ENCODE results near the gene SLC6A6. TPM values are rescaled to one million over a fixed set of nuclear protein-coding genes. Genes with fewer than 3 reads are reported as not detected.

Gene SLC6A6
- total RNA-seq, 1 donor from 2014 or later: 24.2 TPM

DNA sequence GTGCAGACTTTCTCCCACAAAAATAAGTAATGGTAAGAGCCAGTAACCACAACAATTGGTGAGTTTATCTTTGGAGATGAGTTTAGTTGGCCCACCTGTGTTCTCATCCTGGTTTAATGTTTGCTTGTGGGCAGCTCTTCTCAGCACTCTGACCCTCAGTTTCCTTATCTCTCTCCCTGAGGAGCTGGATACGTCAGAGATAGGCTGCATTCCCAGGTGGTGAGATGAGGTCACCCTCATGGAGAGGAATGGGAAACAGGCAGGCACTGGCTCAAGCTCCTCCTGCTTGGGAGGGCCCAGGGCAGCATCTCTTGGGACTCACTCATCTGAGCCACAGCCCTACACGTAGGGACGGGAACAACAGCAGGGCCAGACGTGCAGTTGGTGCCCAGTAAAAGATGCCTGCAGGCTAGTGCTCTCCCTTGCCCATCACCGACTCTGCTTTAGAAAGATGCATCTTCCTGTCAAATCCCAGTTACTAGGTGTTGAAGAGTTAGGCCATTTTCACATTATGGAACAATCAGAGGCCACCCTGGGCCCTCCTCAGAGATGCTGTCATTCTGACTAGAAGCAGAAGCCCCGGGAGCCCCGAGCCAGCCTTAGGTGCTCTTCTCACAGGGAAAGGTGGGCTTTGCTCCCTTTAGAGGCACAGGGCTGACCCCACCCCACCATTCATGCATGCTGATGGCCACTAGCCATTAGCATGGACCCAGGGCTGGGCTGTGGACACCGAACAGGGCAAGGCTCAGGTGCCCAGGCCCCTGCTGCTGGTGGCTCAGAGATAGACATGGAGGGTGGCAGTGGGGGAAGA is 78.0 kb downstream of the SLC6A6 start:
- Mint-ChIP-seq H3K27me3 (ENCODE audit: low read depth, unreplicated experiment) (peaks cover 6% of the 10 kb centered on the region), H3K36me3 (ENCODE audit: low read depth, unreplicated experiment) (peaks cover 38% of the 10 kb centered on the region), H3K27ac (ENCODE audit: unreplicated experiment) (peak overlapping the region; percentile 77), H3K4me3 (ENCODE audit: unreplicated experiment) (no peak overlapping the region), H3K9me3 (ENCODE audit: unreplicated experiment) (peaks cover 4% of the 10 kb centered on the region), H3K4me1 (ENCODE audit: low read depth, unreplicated experiment) (peaks cover 12% of the 10 kb centered on the region)
- no peaks in the 10 kb centered on the region for H4K20me1 ChIP-seq (ENCODE audit: insufficient read depth, low read length)
- no peaks in the 10 kb centered on the region for H3K27me3 ChIP-seq (ENCODE audit: insufficient read depth, low read length)
- peak; percentile 90 for DNase-seq (ENCODE audit: low read depth)
- no peaks in the 10 kb centered on the region for H3K9me3 ChIP-seq (ENCODE audit: insufficient read depth, low read depth, low read length)
- no peaks in the 10 kb centered on the region for H3K79me2 ChIP-seq (ENCODE audit: insufficient read depth, low read length)
- H3K27ac ChIP-seq (ENCODE audit: low read depth, low read length): peak overlapping the region; percentile 37
- no peak overlapping the region for H2AFZ ChIP-seq (ENCODE audit: low read depth, low read length)
- no peak overlapping the region for H3K4me3 ChIP-seq (ENCODE audit: insufficient read depth, low read depth, low read length)
- no peak for TF ChIP-seq EZH2 (IDR thresholded peaks at IDR 0.05; ENCODE audit: insufficient read depth, low read length)
- TF ChIP-seq, protein P1, sequence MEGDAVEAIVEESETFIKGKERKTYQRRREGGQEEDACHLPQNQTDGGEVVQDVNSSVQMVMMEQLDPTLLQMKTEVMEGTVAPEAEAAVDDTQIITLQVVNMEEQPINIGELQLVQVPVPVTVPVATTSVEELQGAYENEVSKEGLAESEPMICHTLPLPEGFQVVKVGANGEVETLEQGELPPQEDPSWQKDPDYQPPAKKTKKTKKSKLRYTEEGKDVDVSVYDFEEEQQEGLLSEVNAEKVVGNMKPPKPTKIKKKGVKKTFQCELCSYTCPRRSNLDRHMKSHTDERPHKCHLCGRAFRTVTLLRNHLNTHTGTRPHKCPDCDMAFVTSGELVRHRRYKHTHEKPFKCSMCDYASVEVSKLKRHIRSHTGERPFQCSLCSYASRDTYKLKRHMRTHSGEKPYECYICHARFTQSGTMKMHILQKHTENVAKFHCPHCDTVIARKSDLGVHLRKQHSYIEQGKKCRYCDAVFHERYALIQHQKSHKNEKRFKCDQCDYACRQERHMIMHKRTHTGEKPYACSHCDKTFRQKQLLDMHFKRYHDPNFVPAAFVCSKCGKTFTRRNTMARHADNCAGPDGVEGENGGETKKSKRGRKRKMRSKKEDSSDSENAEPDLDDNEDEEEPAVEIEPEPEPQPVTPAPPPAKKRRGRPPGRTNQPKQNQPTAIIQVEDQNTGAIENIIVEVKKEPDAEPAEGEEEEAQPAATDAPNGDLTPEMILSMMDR (IDR thresholded peaks at IDR 0.05; ENCODE audit: insufficient read depth, low read depth, low read length): no peak
- H3K4me1 ChIP-seq (ENCODE audit: insufficient read depth, low read length): peaks cover 9% of the 10 kb centered on the region
- no peak overlapping the region for H3K4me2 ChIP-seq (ENCODE audit: low read length)
- FAIRE-seq: no peak
- peak overlapping the region; percentile 9 for H3K9ac ChIP-seq (ENCODE audit: low read length)
- H3K36me3 ChIP-seq (ENCODE audit: insufficient read depth, low read length): peaks cover 10% of the 10 kb centered on the region

DNA sequence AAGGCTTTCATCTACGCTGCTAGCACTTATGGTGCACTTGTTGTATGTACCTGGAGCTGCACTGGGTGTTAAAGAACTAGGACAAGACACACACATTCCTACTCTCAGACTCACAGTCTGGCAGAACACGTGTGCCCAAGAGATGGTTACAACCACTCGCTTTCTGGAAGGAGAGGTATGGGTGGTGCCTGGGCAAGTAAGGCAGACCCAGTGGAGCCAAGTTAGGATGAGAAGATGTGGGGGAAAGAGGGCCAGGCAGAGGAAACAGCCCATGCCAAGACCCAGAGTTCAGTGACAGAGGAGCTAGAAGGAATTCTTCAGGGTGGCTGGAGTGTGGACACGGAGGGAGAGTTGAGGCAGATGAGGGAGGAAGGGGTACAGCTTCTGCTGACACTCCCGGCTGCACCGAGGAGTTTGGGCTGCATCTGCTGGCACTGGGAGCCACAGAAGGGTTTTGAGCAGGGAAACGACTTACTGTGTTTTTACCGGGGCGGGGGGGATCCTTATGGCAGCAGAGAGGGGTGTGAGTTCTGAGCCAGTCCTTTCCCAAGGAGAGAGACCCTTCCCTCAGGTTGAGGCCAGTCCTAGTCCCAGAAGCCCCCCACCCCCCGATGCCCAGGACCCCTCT is 78.7 kb downstream of the SLC6A6 start:
- Mint-ChIP-seq H3K36me3 (ENCODE audit: low read depth, unreplicated experiment) (peaks cover 36% of the 10 kb centered on the region), H3K27me3 (ENCODE audit: low read depth, unreplicated experiment) (peaks cover 3% of the 10 kb centered on the region), H3K27ac (ENCODE audit: unreplicated experiment) (no peak overlapping the region), H3K9me3 (ENCODE audit: unreplicated experiment) (peaks cover 4% of the 10 kb centered on the region), H3K4me1 (ENCODE audit: low read depth, unreplicated experiment) (peaks cover 7% of the 10 kb centered on the region), H3K4me3 (ENCODE audit: unreplicated experiment) (no peak overlapping the region)
- FAIRE-seq (no peak), DNase-seq (ENCODE audit: low read depth) (no peak)
- TF ChIP-seq, protein P1 (IDR thresholded peaks at IDR 0.05; ENCODE audit: insufficient read depth, low read depth, low read length): no peak
- no peak for TF ChIP-seq EZH2 (IDR thresholded peaks at IDR 0.05; ENCODE audit: insufficient read depth, low read length)
- Histone ChIP-seq H3K4me3 (ENCODE audit: insufficient read depth, low read depth, low read length) (no peak overlapping the region), H3K27ac (ENCODE audit: low read depth, low read length) (no peak overlapping the region), H3K9me3 (ENCODE audit: insufficient read depth, low read depth, low read length) (no peaks in the 10 kb centered on the region), H3K79me2 (ENCODE audit: insufficient read depth, low read length) (no peaks in the 10 kb centered on the region), H3K36me3 (ENCODE audit: insufficient read depth, low read length) (peaks cover 10% of the 10 kb centered on the region), H3K4me2 (ENCODE audit: low read length) (no peak overlapping the region), H3K27me3 (ENCODE audit: insufficient read depth, low read length) (no peaks in the 10 kb centered on the region), H3K9ac (ENCODE audit: low read length) (no peak overlapping the region), H3K4me1 (ENCODE audit: insufficient read depth, low read length) (peaks cover 6% of the 10 kb centered on the region), H4K20me1 (ENCODE audit: insufficient read depth, low read length) (no peaks in the 10 kb centered on the region), H2AFZ (ENCODE audit: low read depth, low read length) (no peak overlapping the region)

Measured in astrocyte (in vitro differentiated cells and primary cell).